T47D (cell line): Measurements from ENCODE around the gene MYO7A.

Source experiments
- DNase-seq, 2 experiments: peaks; one replicate each; pipeline versions ENCODE4 v3.0.0 to v3.0.0-alpha.2; 2011 to 2012; ENCODE audit warnings: low read depth in 1 of 2, low spot score in 1 of 2
- JUND ChIP-seq: IDR thresholded peaks from 2 replicates; pipeline ENCODE4 v1.6.1; 2012; ENCODE audit warnings: low read depth
- in situ Hi-C: cut with HindIII; loops from 2 replicates; pipeline ENCODE4 v1.10.0; 2016; ENCODE audit warnings: low sequenced_read_pairs, low pct_unique_long_range_greater_than_20kb

MYO7A gene

GRCh38 chr11:77163271-77163670 is 35.2 kb downstream of the MYO7A start:
- in situ Hi-C loops: no loop called here
- no peak for TF ChIP-seq JUND
- DNase-seq: no peak

GRCh38 chr11:77165066-77165465 is 37.0 kb downstream of the MYO7A start:
- no peak for TF ChIP-seq JUND
- in situ Hi-C loops: no loop called here
- DNase-seq: no peak

- in situ Hi-C loops: no loop called here
- TF ChIP-seq JUND: no peak
- DNase-seq: no peak
These were observed 38.0 kb downstream of the MYO7A start for GRCh38 chr11:77166021-77166420.

GRCh38 chr11:77167111-77167626 is 39.1 kb downstream of the MYO7A start:
- in situ Hi-C loops: no loop called here

GRCh38 chr11:77167791-77168190 is 39.7 kb downstream of the MYO7A start:
- no peak for TF ChIP-seq JUND
- in situ Hi-C loops: no loop called here

More at GRCh38 chr11:77167111-77167626, 39.1 kb downstream of the MYO7A start:
- TF ChIP-seq JUND: no peak
- DNase-seq: no peak

GRCh38 chr11:77170107-77170506 is 42.1 kb downstream of the MYO7A start:
- TF ChIP-seq JUND: no peak
- in situ Hi-C loops: no loop called here
- DNase-seq: peak in 1 of 2 experiments; percentile 15

More at GRCh38 chr11:77167791-77168190, 39.7 kb downstream of the MYO7A start:
- DNase-seq: no peak

GRCh38 chr11:77171254-77171653 is 43.2 kb downstream of the MYO7A start:
- no peak for TF ChIP-seq JUND
- no peak for DNase-seq
- in situ Hi-C loops: no loop called here

GRCh38 chr11:77171885-77172665 is 44.0 kb downstream of the MYO7A start:
- in situ Hi-C loops: no loop called here
- TF ChIP-seq JUND: no peak
- no peak for DNase-seq

- in situ Hi-C loops: no loop called here
- DNase-seq: no peak
- no peak for TF ChIP-seq JUND
These were observed 44.6 kb downstream of the MYO7A start for GRCh38 chr11:77172666-77172982.

GRCh38 chr11:77173494-77173893 is 45.4 kb downstream of the MYO7A start:
- in situ Hi-C loops: no loop called here
- no peak for TF ChIP-seq JUND
- DNase-seq: no peak

GRCh38 chr11:77174559-77174958 is 46.5 kb downstream of the MYO7A start:
- in situ Hi-C loops: no loop called here
- no peak for TF ChIP-seq JUND
- no peak for DNase-seq

GRCh38 chr11:77175021-77175842 is 47.2 kb downstream of the MYO7A start:
- DNase-seq: no peak
- in situ Hi-C loops: no loop called here
- no peak for TF ChIP-seq JUND
